GM18499 (cell line): Measurements from ENCODE around the gene GCN1.

Source experiments
- ATAC-seq: cut with Tn5 transposase; IDR thresholded peaks from one replicate; pipeline ENCODE4 v1.9.1; 2021; ENCODE audit warnings: moderate number of reproducible peaks; ENCODE audit not compliant: insufficient read depth, unreplicated experiment

GCN1 gene

GRCh38 chr12:120077260-120077659 lies 117.3 kb downstream of the GCN1 start:
- ATAC-seq = no peak
